C4-2B (cell line): ENCODE results near the gene TSR1.

Experiments
- H3K27ac ChIP-seq: fragments of 450-650 bp; 2 replicates; pipeline ENCODE4 v1.5.1; 2017
- CTCF ChIP-seq: fragments of 450-650 bp; conservative IDR thresholded peaks from 2 replicates; pipeline ENCODE4 v1.5.1; 2017; ENCODE audit warnings: mild to moderate bottlenecking
- ZFX ChIP-seq: fragments of 450-650 bp; IDR thresholded peaks from 2 replicates; pipeline ENCODE4 v1.6.1; 2017

The TSR1 gene

GRCh38 chr17:2336215-2336851, at the start of gene TSR1:
Gene TSR1 (minus strand): TSS chr17:2336457. CDS start chr17:2336427, 30 bp downstream.
- TF ChIP-seq ZFX: peak; percentile 72
- peak; percentile 46 for TF ChIP-seq CTCF
- H3K27ac ChIP-seq: peak within 1 kb of the TSS; percentile 92

- H3K27ac ChIP-seq: no peak overlapping the region; the same call in 1 of the 2 replicates
- TF ChIP-seq CTCF: no peak
Measured at GRCh38 chr17:2385240-2386210, 49.3 kb upstream of the TSR1 start.

GRCh38 chr17:2384439-2385127, 48.3 kb upstream of the TSR1 start:
- no peak for TF ChIP-seq ZFX
- TF ChIP-seq CTCF: no peak
- H3K27ac ChIP-seq: peak overlapping the region; percentile 52

GRCh38 chr17:2383628-2384167, 47.4 kb upstream of the TSR1 start:
- TF ChIP-seq ZFX: no peak
- no peak for TF ChIP-seq CTCF
- peak overlapping the region; percentile 52 for H3K27ac ChIP-seq

GRCh38 chr17:2380950-2381649, 44.8 kb upstream of the TSR1 start:
- no peak overlapping the region for H3K27ac ChIP-seq
- TF ChIP-seq CTCF (no peak), ZFX (no peak)

- no peak overlapping the region for H3K27ac ChIP-seq
- no peak for TF ChIP-seq CTCF
Measured at GRCh38 chr17:2380226-2380922, 44.1 kb upstream of the TSR1 start.
